Measurements from ENCODE around the gene NDUFS3. TPM values are rescaled to one million over a fixed set of nuclear protein-coding genes. Genes with fewer than 3 reads are reported as not detected.

The NDUFS3 gene
- total and polyA plus RNA-seq, 2 of the 13 experiments (the other 11 are each of a cell fraction or from before 2014, with no cell fraction given): 151 to 184 TPM

- TF ChIP-seq TEAD3 (CRISPR knock-in tag; optimal IDR thresholded peaks at IDR 0.05; ENCODE audit: borderline replicate concordance) (peak; percentile 69), ZNF430 (CRISPR knock-in tag; IDR thresholded peaks at IDR 0.05) (peak; percentile 89), ATAD3A (CRISPR knock-in tag; IDR thresholded peaks at IDR 0.05) (no peak), JUND (CRISPR knock-in tag; IDR thresholded peaks at IDR 0.05) (no peak; the same call in 1 of the 2 replicates), ZBTB39 (CRISPR knock-in tag; IDR thresholded peaks at IDR 0.05) (0 out of 2 replicates have a peak, but pooled peaks have one; percentile 64), ZBTB34 (CRISPR knock-in tag; IDR thresholded peaks at IDR 0.05) (peak; percentile 83), ZNF687 (CRISPR knock-in tag; IDR thresholded peaks at IDR 0.05) (peak; percentile 93), NR0B2 (CRISPR knock-in tag; IDR thresholded peaks at IDR 0.05) (peak; percentile 47; the same call in 1 of the 2 replicates), ZNF891 (CRISPR knock-in tag; IDR thresholded peaks at IDR 0.05) (peak; percentile 97), ZNF878 (CRISPR knock-in tag; IDR thresholded peaks at IDR 0.05) (peak; percentile 79; the same call in 1 of the 2 replicates), PLRG1 (conservative IDR thresholded peaks at IDR 0.05) (no peak), ZNF7 (CRISPR knock-in tag; IDR thresholded peaks at IDR 0.05) (peak; percentile 46; the same call in 1 of the 2 replicates), ZBTB37 (CRISPR knock-in tag; IDR thresholded peaks at IDR 0.05) (no peak), KLF13 (CRISPR knock-in tag; IDR thresholded peaks at IDR 0.05) (0 out of 2 replicates have a peak, but pooled peaks have one; percentile 72), ZNF597 (CRISPR knock-in tag; IDR thresholded peaks at IDR 0.05) (no peak), NR2F2 (IDR thresholded peaks at IDR 0.05; ENCODE audit: borderline replicate concordance, low read depth) (peak; percentile 19; the same call in 1 of the 2 replicates)
Observed at GRCh38 chr11:47578524-47579494, at the start of gene NDUFS3, which contains the start of gene KBTBD4 (continued).

Data from HepG2 (cell line).